GM23248 (cell line): ENCODE results near the gene TUBG1. TPM values are rescaled to one million over a fixed set of nuclear protein-coding genes. Genes with fewer than 3 reads are reported as not detected.

ENCODE experiments used
- DNase-seq: peaks from one replicate; pipeline ENCODE4 v3.0.0-alpha.2; 2015
- H2AFZ ChIP-seq: fragments of 200-600 bp; sonication (generic); 2 replicates; pipeline ENCODE4 v1.6.1; 2016; ENCODE audit warnings: antibody characterized with exemption
- H3F3A ChIP-seq: fragments of 200-600 bp; sonication (generic); 2 replicates; pipeline ENCODE4 v1.6.1; 2016; ENCODE audit warnings: mild to moderate bottlenecking, antibody characterized with exemption, mixed run types; ENCODE audit not compliant: insufficient read depth
- H3K27ac ChIP-seq: fragments of 200-600 bp; sonication (generic); 2 replicates; pipeline ENCODE4 v1.5.1; 2016; ENCODE audit warnings: mild to moderate bottlenecking
- H3K27me3 ChIP-seq: fragments of 200-600 bp; sonication (generic); replicated peaks from 2 replicates; pipeline ENCODE4 v1.6.1; 2016; ENCODE audit warnings: mild to moderate bottlenecking; ENCODE audit not compliant: insufficient read depth
- H3K36me3 ChIP-seq: fragments of 200-600 bp; sonication (generic); 2 replicates; pipeline ENCODE4 v1.6.1; 2016; ENCODE audit warnings: low read depth, mild to moderate bottlenecking
- H3K4me1 ChIP-seq: fragments of 200-600 bp; sonication (generic); 2 replicates; pipeline ENCODE4 v1.6.1; 2016; ENCODE audit warnings: mild to moderate bottlenecking; ENCODE audit not compliant: insufficient read depth
- H3K4me2 ChIP-seq: fragments of 200-600 bp; sonication (generic); one replicate; pipeline ENCODE4 v1.6.1; 2016; ENCODE audit warnings: mild to moderate bottlenecking; ENCODE audit not compliant: unreplicated experiment
- H3K4me3 ChIP-seq: fragments of 200-600 bp; sonication (generic); 2 replicates; pipeline ENCODE4 v1.5.1; 2016; ENCODE audit warnings: mild to moderate bottlenecking
- H3K79me2 ChIP-seq: fragments of 200-600 bp; sonication (generic); 2 replicates; pipeline ENCODE4 v1.6.1; 2016; ENCODE audit warnings: mild to moderate bottlenecking; ENCODE audit not compliant: insufficient read depth
- H3K9ac ChIP-seq: fragments of 200-600 bp; sonication (generic); 2 replicates; pipeline ENCODE4 v1.6.1; 2016; ENCODE audit warnings: mild to moderate bottlenecking
- H3K9me2 ChIP-seq: fragments of 200-600 bp; sonication (generic); 2 replicates; pipeline ENCODE4 v1.6.1; 2016; ENCODE audit warnings: mixed run types, mild to moderate bottlenecking, moderate library complexity; ENCODE audit not compliant: insufficient read depth
- H3K9me3 ChIP-seq: fragments of 200-600 bp; sonication (generic); one replicate; pipeline ENCODE4 v1.6.1; 2017; ENCODE audit warnings: low read depth
- H4K20me1 ChIP-seq: fragments of 200-600 bp; sonication (generic); 2 replicates; pipeline ENCODE4 v1.6.0; 2016; ENCODE audit not compliant: insufficient read depth
- EZH2 ChIP-seq: fragments of 200-600 bp; sonication (generic); IDR thresholded peaks from 2 replicates; pipeline ENCODE4 v1.6.1; 2018; ENCODE audit warnings: antibody characterized with exemption, mild to moderate bottlenecking; ENCODE audit not compliant: insufficient read depth, poor library complexity, severe bottlenecking
- EZH2phosphoT487 ChIP-seq: fragments of 200-600 bp; sonication (generic); IDR thresholded peaks from 2 replicates; pipeline ENCODE4 v1.6.1; 2018; ENCODE audit warnings: antibody characterized with exemption, moderate library complexity, mild to moderate bottlenecking, low read depth; ENCODE audit not compliant: insufficient read depth
- WGBS, 2 experiments: methylation state at CpG; one replicate each; pipeline ENCODE4 v1.1.6; 2015 to 2017; ENCODE audit warnings: low lambda C conversion rate in 2 of 2, low coverage in 1 of 2; ENCODE audit errors: missing lambda C conversion rate in 2 of 2; 5-methylcytosine and 5-hydroxymethylcytosine counted together
- in situ Hi-C: fragments of 300-500 bp; cut with MboI; formaldehyde crosslinking; loops from 2 replicates; pipeline ENCODE4 v1.15.0; 2020
- polyA plus RNA-seq: library from polyadenylated mRNA; unstranded; fragments of >200 nt; fragmentation: Nextera tagmentation; extraction: Ambion mirVana; gene quantifications from 2 replicates; pipeline ENCODE4 v1.2.1, GENCODE V29; 2016
- total RNA-seq: library from RNA; depleted of rRNA; stranded (reverse); fragments of >200 nt; shearing (Covaris generic); gene quantifications from 2 replicates; pipeline ENCODE4 v1.2.3, GENCODE V29; 2014

The TUBG1 gene
- total and polyA plus RNA-seq, 2 experiments from 2014 or later = 53.0 to 95.3 TPM

DNA sequence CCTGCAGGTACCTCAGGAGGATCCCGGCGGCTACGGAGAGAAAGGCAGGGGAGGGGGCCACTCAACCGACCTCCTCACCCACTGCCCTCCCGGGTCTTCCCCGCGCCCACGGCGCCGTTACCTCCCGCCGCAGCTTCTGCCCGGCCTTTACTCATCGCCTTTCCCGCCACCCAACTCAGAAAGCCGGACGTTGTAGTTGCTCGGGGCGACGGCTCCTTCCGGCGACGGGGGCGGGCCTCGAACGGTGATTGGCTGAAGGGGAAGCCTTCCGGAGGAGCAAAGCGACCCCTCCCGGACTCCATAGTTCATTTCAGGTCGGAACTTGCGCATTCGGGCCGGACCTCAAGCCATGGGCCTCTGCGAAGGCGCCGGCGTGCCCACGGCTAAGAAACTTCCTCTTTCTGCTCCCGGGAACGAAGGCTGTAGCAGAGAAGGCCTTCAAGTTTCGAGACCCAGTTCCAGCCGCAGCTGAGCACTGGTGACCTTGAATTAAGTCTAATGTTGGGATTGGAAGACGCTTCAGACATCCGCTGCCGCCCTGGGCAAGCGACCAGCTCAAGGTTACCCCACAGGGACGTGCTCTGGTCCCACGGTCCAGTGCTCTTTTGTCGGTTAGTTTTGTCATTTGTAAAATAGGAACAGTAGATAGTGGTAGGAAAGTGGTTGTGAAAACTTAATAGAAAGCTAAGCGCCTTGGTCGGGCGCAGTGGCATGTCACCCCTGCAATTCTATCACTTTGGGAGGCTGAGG is 31.8 kb upstream of the TUBG1 start, which contains the start of gene PSMC3IP:
Gene PSMC3IP (minus strand): TSS at position 198 of the 750 bp plus-strand sequence. CDS start 43 bp downstream, at position 155.
- peak; percentile 99 for DNase-seq
- Histone ChIP-seq H3K27ac (peak within 1 kb of the TSS; percentile 86), H3K4me1 (peaks cover 14% of the 10 kb centered on the region; the same call in 1 of the 2 replicates), H3K4me3 (peak within 1 kb of the TSS; percentile 95), H4K20me1 (no peaks in the 10 kb centered on the region), H3K9me2 (no peaks in the 10 kb centered on the region), H3F3A (peaks cover 50% of the 10 kb centered on the region), H3K4me2 (peak within 1 kb of the TSS; percentile 97), H3K79me2 (peaks cover 57% of the 10 kb centered on the region), H3K36me3 (peaks cover 17% of the 10 kb centered on the region), H3K27me3 (no peaks in the 10 kb centered on the region), H2AFZ (peak within 1 kb of the TSS; percentile 90), H3K9me3 (no peaks in the 10 kb centered on the region), H3K9ac (peak within 1 kb of the TSS; percentile 93)
- 1 to 3% methylated on average over 50 to 52 of the region's 52 CpGs for whole genome bisulfite sequencing, 2 experiments
- in situ Hi-C loops = no loop called here
- TF ChIP-seq EZH2 (no peak), EZH2phosphoT487 (no peak)

DNA sequence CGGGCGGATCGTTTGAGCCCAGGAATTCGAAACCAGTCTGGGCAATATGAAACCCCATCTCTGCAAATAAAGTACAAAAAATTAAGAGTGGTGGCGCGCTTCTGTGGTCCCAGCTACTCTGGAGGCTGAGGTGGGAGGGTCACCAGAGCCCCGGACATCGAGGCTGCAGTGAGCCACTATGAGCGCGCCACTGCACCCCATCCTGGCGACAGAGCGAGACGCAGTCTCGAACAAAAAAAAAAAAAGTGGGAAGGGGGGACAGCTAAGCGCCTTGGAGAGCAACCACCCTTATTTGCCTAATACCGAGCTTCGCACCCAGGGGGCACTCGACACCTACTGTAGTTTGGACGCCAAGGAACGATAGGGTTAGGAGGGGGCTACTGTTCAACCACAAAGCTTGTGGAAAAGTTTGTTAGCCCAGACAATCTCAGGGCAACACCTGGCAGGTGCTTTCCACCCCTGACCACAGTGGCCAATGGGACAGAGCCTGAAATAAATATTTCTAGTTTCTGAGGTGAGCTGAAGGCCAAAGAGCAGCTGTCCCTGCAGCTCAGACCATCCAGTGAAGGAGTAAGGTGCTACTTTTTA is 31.1 kb upstream of the TUBG1 start:
- H3K9me3 ChIP-seq = no peaks in the 10 kb centered on the region
- H3K79me2 ChIP-seq = peaks cover 50% of the 10 kb centered on the region
- DNase-seq = peak; percentile 82
- no peaks in the 10 kb centered on the region for H4K20me1 ChIP-seq
- peaks cover 17% of the 10 kb centered on the region for H3K36me3 ChIP-seq
- peak overlapping the region; percentile 97 for H3K4me2 ChIP-seq
- H3K4me3 ChIP-seq = peak overlapping the region; percentile 95
- H3K27ac ChIP-seq = peak overlapping the region; percentile 86
- peak overlapping the region; percentile 93 for H3K9ac ChIP-seq
- TF ChIP-seq EZH2 (no peak), EZH2phosphoT487 (no peak)
- peak overlapping the region; percentile 90 for H2AFZ ChIP-seq
- in situ Hi-C loops = no loop called here
- 1 to 2% methylated on average over 20 of the region's 20 CpGs for WGBS, 2 experiments
- peaks cover 43% of the 10 kb centered on the region for H3F3A ChIP-seq
- no peaks in the 10 kb centered on the region for H3K27me3 ChIP-seq
- H3K4me1 ChIP-seq = peaks cover 14% of the 10 kb centered on the region; the same call in 1 of the 2 replicates
- H3K9me2 ChIP-seq = no peaks in the 10 kb centered on the region

DNA sequence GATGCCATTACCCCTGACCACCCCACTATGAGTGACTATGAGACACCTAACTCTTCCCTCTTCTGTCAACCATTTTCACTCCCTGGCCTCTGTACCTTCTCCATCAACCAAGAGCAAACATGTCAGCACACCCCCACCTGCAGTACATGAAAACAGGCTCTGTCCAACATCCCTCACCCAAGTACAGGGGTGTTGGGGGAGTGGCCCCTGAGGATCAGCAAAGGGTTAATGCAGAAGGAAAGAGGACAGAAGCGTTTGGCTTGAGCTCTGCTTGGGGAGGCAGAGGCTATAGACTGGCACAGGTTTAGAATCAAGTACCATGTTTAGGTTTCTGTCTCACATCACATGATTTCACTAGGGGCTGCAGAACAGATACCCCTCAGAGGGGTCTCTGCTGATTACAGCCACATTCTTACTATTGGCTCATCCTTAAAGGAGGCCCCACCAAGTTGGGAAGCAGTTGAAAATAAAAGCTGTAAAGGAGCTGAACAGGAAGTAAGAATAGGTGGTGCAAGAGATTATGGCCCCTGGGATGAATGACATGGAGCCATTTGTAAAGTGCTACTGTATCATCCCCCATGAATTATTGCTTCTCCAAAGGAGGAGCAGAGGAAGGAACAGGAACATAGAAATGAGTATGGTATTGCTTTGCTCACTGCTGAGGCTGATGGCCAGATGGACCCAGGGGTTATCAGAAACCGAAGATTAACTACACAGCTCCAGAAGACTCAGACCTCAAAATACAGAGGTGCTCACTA is 29.5 kb upstream of the TUBG1 start:
- H3K27ac ChIP-seq = no peak overlapping the region
- peaks cover 29% of the 10 kb centered on the region for H3F3A ChIP-seq
- no peak for DNase-seq
- in situ Hi-C loops = no loop called here
- no peaks in the 10 kb centered on the region for H3K9me2 ChIP-seq
- 51 to 53% methylated on average over 2 of the region's 2 CpGs for WGBS, 2 experiments
- no peak overlapping the region for H3K4me2 ChIP-seq
- no peaks in the 10 kb centered on the region for H3K9me3 ChIP-seq
- no peak for TF ChIP-seq EZH2phosphoT487
- TF ChIP-seq EZH2 = no peak
- H3K4me3 ChIP-seq = no peak overlapping the region
- peaks cover 14% of the 10 kb centered on the region; the same call in 1 of the 2 replicates for H3K4me1 ChIP-seq
- no peaks in the 10 kb centered on the region for H3K27me3 ChIP-seq
- no peak overlapping the region for H3K9ac ChIP-seq
- peaks cover 24% of the 10 kb centered on the region for H3K36me3 ChIP-seq
- no peak overlapping the region for H2AFZ ChIP-seq
- peaks cover 37% of the 10 kb centered on the region for H3K79me2 ChIP-seq
- no peaks in the 10 kb centered on the region for H4K20me1 ChIP-seq

DNA sequence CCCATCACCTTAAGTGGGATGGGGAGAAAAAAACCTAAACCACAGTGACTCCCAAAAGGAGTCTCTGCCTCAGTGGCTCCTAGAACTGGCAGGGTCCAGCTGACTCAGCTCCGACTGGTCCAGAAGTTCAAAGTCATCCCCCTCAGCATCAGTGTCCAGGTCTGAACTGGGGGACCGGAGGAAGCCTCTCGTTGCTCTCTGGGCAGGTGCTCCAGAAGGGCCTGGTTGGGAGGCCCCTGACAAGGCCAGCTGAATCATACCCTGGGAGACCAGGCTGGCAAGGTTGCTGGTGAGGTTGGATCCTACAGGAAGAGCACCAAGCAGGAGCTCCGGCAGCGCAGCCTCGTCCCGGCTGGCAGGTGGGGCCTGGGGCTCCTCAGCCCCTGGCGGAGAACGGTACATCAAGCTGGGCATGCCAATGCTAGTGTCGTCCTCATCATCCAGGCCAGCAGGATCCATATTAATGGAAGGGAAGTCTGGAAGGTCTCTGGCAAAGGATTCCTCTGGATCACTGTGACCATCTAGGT is 27.7 kb upstream of the TUBG1 start:
- Histone ChIP-seq H3K27ac (no peak overlapping the region), H3K9me2 (no peaks in the 10 kb centered on the region), H3K9me3 (no peaks in the 10 kb centered on the region), H3F3A (peaks cover 19% of the 10 kb centered on the region), H3K4me3 (no peak overlapping the region), H4K20me1 (no peaks in the 10 kb centered on the region), H3K4me2 (no peak overlapping the region), H3K36me3 (peaks cover 33% of the 10 kb centered on the region), H3K4me1 (peaks cover 8% of the 10 kb centered on the region; the same call in 1 of the 2 replicates), H3K27me3 (no peaks in the 10 kb centered on the region), H3K79me2 (peaks cover 24% of the 10 kb centered on the region), H3K9ac (no peak overlapping the region), H2AFZ (no peak overlapping the region)
- TF ChIP-seq EZH2 (no peak), EZH2phosphoT487 (no peak)
- in situ Hi-C loops = no loop called here
- DNase-seq = no peak
- 83 to 84% methylated on average over 10 of the region's 10 CpGs for WGBS, 2 experiments
